Kidney epithelial cell (primary cell): ENCODE measurements around the gene UQCC3. TPM values are rescaled to one million over a fixed set of nuclear protein-coding genes. Genes with fewer than 3 reads are reported as not detected.

Source experiments
- DNase-seq: peaks from one replicate; pipeline ENCODE4 v3.0.0-alpha.2; 2010; ENCODE audit warnings: low read depth
- H3K27me3 ChIP-seq: 2 replicates; pipeline ENCODE4 v1.6.0; 2011; ENCODE audit warnings: low read length; ENCODE audit not compliant: control insufficient read depth, insufficient read depth
- H3K36me3 ChIP-seq: 2 replicates; pipeline ENCODE4 v1.5.1; 2011; ENCODE audit warnings: low read length; ENCODE audit not compliant: control insufficient read depth, insufficient read depth
- H3K4me3 ChIP-seq: 2 replicates; pipeline ENCODE4 v1.5.1; 2011; ENCODE audit warnings: low read depth, mild to moderate bottlenecking, control low read depth, low read length
- total RNA-seq: library from RNA; depleted of rRNA; stranded (reverse); fragments of >200 nt; gene quantifications from 2 replicates; pipeline ENCODE4 v1.2.3, GENCODE V29; 2015
- TF ChIP-seq, protein P1 (sequence below): IDR thresholded peaks from 2 replicates; pipeline ENCODE4 v1.5.1; 2011; ENCODE audit warnings: mild to moderate bottlenecking, moderate library complexity, low read length, control low read depth, inconsistent platforms; ENCODE audit not compliant: insufficient read depth, poor library complexity, severe bottlenecking

UQCC3 gene
- total RNA-seq, 1 donor from 2014 or later, result 8.1 TPM

DNA sequence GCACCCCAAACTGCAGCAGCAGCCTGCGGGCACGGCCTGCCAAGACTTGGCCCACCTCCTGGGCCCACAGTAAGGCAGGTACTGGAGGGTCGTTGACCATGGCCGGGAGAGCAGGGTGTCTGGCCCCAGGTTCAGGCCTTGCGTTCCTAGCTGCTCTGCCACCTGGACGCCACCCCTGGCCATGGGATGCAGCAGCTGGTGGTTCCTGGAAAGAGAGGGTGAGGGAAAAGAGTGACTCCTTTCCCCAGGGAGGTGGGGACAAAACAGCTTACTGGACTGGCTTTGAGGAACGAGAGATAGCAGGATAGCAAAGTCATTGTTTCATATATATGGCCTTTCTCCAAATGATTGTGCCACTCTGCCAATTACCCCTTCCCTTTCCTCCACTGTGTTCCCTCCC lies 33.9 kb downstream of the UQCC3 start:
- Histone ChIP-seq H3K36me3 (peaks cover 2% of the 10 kb centered on the region), H3K4me3 (peak overlapping the region; percentile 59), H3K27me3 (no peaks in the 10 kb centered on the region)
- TF ChIP-seq, protein P1, sequence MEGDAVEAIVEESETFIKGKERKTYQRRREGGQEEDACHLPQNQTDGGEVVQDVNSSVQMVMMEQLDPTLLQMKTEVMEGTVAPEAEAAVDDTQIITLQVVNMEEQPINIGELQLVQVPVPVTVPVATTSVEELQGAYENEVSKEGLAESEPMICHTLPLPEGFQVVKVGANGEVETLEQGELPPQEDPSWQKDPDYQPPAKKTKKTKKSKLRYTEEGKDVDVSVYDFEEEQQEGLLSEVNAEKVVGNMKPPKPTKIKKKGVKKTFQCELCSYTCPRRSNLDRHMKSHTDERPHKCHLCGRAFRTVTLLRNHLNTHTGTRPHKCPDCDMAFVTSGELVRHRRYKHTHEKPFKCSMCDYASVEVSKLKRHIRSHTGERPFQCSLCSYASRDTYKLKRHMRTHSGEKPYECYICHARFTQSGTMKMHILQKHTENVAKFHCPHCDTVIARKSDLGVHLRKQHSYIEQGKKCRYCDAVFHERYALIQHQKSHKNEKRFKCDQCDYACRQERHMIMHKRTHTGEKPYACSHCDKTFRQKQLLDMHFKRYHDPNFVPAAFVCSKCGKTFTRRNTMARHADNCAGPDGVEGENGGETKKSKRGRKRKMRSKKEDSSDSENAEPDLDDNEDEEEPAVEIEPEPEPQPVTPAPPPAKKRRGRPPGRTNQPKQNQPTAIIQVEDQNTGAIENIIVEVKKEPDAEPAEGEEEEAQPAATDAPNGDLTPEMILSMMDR, result peak; percentile 16
- DNase-seq, result no peak

DNA sequence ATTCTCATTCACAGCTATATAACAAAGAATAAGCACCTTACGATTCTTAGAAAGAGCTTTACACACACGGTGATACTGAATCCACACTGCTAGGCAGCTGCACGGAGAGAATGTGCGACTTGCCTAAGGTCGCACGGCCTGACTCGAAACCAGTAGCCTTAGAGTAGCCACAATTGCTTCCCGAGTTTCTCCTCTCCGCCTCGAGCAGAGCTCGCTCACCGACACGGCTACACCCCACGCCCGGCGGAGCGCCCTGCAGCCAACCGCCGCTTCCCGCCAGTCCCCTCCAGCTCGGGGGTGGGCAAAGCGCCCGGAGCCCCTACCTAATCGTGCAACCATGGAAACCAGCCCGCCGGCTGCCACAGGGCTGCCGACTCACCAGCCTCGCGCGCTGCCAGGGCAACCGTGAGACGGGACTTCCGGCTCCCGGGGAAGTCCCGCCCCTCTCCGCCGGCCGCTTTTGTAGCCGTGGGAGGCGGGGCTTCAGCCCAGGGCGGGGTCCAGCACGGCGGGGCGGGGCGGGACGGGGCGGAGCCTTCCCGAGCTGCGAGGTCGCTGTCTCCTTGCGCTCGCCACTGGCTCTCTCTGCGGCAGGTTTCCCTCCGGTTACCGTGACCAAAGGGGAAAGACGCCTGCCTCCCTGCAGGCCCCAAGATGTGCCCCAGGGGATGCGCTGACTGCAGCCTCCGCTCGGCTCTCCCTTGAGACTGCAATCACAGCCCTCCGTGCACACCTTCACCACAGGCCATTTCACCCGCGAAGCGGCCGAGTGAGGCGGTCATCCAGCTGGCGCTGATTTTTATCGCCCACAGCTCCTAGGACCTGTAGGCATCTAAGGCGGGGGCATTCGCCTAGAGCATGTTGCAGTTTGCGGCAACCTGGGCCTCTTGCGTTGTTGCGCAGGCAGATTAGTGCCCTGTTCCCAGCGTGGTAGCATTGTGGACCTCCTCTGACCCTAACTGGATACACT lies 34.7 kb downstream of the UQCC3 start:
- Histone ChIP-seq H3K27me3 (no peaks in the 10 kb centered on the region), H3K36me3 (peaks cover 2% of the 10 kb centered on the region), H3K4me3 (peak overlapping the region; percentile 59)
- peak; percentile 72 for DNase-seq
- TF ChIP-seq, protein P1, result no peak

DNA sequence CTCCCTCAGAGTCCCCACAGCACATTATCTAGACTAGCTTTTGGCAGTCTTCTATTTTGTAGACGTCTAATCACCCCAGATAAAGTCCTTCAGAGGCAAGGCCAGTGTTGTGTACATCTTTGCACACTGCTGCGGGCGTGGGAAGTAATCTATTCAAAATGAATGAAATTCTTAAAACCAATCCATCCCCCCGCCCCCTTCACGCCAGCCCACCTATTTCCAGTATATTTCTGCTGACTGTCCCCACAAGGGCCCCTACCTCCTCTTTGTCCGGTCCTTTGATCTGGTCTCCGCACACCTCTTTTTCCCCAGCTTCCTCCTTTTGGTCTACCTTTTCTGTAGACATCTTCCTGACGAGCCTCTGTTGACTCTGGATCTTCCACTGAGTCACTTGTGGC lies 35.4 kb downstream of the UQCC3 start:
- no peak for DNase-seq
- no peaks in the 10 kb centered on the region for H3K27me3 ChIP-seq
- no peak overlapping the region for H3K4me3 ChIP-seq
- TF ChIP-seq, protein P1, result no peak
- H3K36me3 ChIP-seq, result peaks cover 2% of the 10 kb centered on the region

- Histone ChIP-seq H3K36me3 (peaks cover 2% of the 10 kb centered on the region), H3K4me3 (peak within 1 kb of the TSS; percentile 41), H3K27me3 (no peaks in the 10 kb centered on the region)
- TF ChIP-seq, protein P1, result no peak
- no peak for DNase-seq
These were observed 35.9 kb downstream of the UQCC3 start, which contains the start of the genes BSCL2 and GNG3 for GRCh38 chr11:62707277-62707861. TSS of gene BSCL2 (minus strand) at chr11:62707424. CDS start at chr11:62707195, 229 bp downstream. TSS of gene GNG3 (plus strand) at chr11:62707676. CDS start at chr11:62708296, 620 bp downstream.

- TF ChIP-seq, protein P1, result no peak
- DNase-seq, result no peak
- H3K27me3 ChIP-seq, result no peaks in the 10 kb centered on the region
- peaks cover 2% of the 10 kb centered on the region for H3K36me3 ChIP-seq
- H3K4me3 ChIP-seq, result no peak overlapping the region
These were observed 36.9 kb downstream of the UQCC3 start for GRCh38 chr11:62708392-62708791.
